Astrocyte of the cerebellum (primary cell): ENCODE results near the gene RAD9A.

Source experiments
- DNase-seq: peaks from one replicate; pipeline ENCODE4 v3.0.0-alpha.2; 2011; ENCODE audit warnings: low read depth
- H3K4me3 ChIP-seq: 2 replicates; pipeline ENCODE4 v1.5.1; 2011; ENCODE audit warnings: mild to moderate bottlenecking, low read depth, low read length, moderate library complexity
- in situ Hi-C: cut with HindIII; loops from 2 replicates; pipeline ENCODE4 v1.10.0; 2017; ENCODE audit warnings: low sequenced_read_pairs
- TF ChIP-seq, protein P1 (sequence below): IDR thresholded peaks from 2 replicates; pipeline ENCODE4 v1.5.1; 2012; ENCODE audit warnings: low read length, low read depth, moderate library complexity, mild to moderate bottlenecking; ENCODE audit errors: missing control alignments

Gene RAD9A

DNA sequence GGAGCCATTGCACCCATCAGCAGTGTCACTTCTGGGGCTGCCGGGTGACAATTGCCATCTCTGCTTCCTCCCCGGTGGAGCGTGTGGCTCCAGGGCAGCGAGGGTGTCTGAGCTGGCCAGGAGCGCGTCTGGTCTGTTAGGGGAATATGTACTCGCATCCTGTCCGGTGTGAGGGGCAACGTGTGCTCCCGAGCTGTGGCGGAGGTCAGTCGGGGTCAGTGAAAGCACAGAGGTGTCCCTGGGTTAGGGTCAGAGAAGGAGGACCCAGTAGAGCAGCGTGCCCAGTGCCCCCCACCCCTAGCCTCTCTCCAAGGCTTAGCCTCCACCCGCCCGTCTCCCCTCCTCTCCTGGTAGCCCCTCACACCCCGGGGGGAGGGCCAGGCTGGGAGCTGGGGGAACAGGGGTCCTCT is 19.9 kb upstream of the RAD9A start:
- TF ChIP-seq, protein P1, sequence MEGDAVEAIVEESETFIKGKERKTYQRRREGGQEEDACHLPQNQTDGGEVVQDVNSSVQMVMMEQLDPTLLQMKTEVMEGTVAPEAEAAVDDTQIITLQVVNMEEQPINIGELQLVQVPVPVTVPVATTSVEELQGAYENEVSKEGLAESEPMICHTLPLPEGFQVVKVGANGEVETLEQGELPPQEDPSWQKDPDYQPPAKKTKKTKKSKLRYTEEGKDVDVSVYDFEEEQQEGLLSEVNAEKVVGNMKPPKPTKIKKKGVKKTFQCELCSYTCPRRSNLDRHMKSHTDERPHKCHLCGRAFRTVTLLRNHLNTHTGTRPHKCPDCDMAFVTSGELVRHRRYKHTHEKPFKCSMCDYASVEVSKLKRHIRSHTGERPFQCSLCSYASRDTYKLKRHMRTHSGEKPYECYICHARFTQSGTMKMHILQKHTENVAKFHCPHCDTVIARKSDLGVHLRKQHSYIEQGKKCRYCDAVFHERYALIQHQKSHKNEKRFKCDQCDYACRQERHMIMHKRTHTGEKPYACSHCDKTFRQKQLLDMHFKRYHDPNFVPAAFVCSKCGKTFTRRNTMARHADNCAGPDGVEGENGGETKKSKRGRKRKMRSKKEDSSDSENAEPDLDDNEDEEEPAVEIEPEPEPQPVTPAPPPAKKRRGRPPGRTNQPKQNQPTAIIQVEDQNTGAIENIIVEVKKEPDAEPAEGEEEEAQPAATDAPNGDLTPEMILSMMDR: no peak
- DNase-seq: no peak
- H3K4me3 ChIP-seq: peak overlapping the region; percentile 60
- in situ Hi-C loops: no loop called here

DNA sequence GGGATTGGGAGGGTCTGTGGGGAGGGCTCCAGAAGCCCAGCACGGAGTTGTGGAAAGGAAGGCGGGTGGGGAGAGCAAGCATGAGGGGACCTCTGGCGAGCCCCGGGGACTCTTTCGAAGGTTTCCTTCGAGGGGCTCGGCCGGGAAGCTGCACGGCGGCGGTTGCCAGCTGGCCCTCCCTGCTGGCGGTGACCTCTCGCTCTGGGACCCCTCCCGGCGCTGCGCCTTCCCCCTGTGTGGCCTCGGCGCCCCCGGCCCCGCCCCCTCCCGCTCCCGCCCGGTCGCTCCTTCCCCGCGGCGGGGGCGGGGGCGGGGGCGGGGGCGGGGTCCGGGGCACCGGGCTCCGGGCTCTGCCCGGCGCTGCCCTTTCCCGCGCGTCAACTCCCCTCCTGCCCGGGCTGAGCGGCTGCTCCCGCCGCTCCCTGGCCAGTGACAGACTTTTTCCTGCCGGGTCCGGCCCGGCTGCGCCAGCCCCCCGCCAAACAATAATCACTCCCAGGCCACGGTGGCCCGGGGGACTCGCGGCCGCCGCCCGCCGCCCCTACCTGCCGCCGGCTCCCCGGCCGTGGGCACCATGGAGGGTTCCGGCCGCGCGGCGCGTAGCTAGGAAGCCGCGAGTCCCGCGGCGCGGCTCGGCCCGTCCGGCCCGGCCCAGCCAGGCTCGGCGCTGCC is 19.3 kb upstream of the RAD9A start:
- DNase-seq: no peak
- in situ Hi-C loops: no loop called here
- peak overlapping the region; percentile 60 for H3K4me3 ChIP-seq
- TF ChIP-seq, protein P1: no peak

DNA sequence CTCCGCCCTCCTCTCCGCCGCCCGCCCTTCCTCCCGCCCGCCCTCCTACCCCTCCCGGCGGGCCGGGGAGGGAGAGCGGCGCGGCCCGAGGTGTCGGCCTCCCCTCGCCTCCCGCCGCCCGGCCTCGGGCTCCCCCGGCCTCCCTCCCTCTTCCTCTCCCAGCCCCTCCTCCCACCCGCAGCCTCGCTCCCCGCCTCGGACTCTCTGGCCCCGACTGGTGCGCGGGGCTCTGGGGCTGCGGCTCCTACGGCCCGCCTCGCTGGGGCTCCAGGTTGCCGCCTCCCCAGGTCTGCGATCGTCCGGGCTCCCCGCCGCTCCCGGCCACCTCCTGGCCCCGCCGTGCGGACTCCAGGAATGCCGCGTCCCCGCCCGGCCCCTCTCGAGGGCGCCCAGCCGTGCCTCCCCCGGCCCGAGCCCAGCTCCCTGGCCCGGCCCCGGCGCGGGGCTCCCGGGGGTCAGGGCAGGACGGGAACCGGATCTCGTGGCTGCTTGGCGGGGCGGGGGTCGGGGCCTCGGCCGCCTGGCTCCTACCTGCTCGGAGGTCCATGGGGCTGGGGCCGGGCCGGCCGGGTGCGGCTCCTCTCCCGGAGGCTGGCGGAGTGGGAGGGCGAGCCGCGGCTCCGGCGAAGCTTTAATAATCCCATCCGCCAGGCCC is 18.7 kb upstream of the RAD9A start, which contains the start of gene CLCF1:
CLCF1 (minus strand) TSS at position 606 of the 655 bp plus-strand sequence; CDS start at position 547, 59 bp downstream.
- peak within 1 kb of the TSS; percentile 60 for H3K4me3 ChIP-seq
- in situ Hi-C loops: no loop called here
- DNase-seq: no peak
- TF ChIP-seq, protein P1: no peak

DNA sequence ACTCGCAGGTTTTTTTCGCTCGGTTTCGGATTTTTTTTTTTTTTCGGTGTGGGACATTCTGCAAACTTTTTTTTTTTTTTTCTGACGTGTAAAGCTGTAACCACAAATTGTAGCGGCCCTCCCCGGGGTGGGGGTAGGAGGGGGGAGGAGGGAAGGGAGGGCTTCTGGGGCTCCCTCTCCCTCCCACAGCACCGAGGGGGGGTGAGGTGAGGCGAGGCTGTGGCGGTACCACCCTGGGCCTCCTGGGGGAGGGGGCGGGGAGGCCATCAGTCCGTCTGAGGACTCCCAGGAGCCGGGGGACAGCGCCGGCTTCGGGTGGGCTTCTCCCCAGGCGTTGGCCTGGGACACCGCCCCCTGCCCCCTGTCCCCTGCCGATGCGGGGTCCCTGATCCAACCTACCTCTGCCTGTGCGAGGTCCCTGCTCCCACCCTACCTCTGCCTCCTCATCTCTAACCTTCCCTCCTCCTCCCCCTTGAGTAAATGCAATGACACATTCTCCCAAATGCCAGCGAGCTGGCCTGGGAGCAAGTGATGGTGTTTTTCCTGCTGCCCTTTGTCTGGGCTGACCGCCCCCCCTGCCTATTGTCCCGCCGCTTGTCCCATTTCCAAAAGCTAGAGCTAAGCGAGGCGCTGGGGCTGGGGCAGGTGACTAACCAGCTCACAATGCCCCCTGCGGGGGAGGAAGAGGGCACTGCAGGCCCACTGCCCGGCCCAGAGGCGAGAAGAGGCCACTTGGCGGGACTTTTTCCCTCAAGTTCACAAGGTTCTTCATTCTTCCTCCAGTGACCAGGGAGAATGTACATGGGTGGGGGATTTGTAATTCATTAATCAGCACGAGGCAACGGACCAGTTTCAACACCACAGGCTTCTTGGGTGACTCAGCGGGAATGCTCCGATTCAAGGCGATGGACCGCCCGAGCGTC is 17.9 kb upstream of the RAD9A start:
- in situ Hi-C loops: no loop called here
- TF ChIP-seq, protein P1: peak; percentile 30
- peak; percentile 80 for DNase-seq
- peak overlapping the region; percentile 60 for H3K4me3 ChIP-seq

- TF ChIP-seq, protein P1: no peak
- H3K4me3 ChIP-seq: peak overlapping the region; percentile 60
- DNase-seq: no peak
- in situ Hi-C loops: no loop called here
These were observed 17.1 kb upstream of the RAD9A start for GRCh38 chr11:67374571-67375281.
